HL-60/S4 treated with phorbol 12-myristate 13-acetate at 8.2 ng/mL for 4 days and 3 days (cell line): Measurements from ENCODE around the gene ST3GAL6.
"Not testable (repeated sequence)": the region's sequence is repeated elsewhere in the genome, so short reads cannot be mapped to it uniquely, and the experiment has no call there.

ENCODE experiments used
- in situ Hi-C: fragments of 300-500 bp; cut with MboI; formaldehyde crosslinking; loops from 2 replicates; pipeline ENCODE4 v1.15.0; 2022; ENCODE audit warnings: low sequenced_read_pairs

The ST3GAL6 gene

GRCh38 chr3:98799479-98799878, 36.3 kb downstream of the ST3GAL6 start:
- in situ Hi-C loops, result no loop called here

DNA sequence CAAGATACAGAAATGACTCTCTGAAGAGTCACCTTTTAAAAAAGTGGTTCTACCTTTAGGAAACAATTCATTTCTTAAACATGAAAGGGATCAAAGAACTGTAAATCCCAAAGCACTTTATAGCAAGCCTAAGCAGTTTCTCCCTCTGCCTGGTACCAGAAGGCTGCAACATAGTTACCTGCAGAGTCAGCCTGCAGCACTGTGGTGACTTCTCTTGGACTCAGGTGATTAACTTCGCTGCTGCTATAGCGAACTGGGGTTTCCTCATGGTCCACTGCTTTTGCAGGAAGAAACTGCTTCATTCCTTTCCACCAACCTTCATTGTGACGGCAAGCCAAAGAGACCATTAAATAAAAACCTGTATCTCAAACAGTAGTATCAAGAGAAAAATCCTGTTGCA, 37.3 kb downstream of the ST3GAL6 start:
- in situ Hi-C loops, result loop anchor here (25.0 kb wide), 1 partner anchor 362 kb away; no protein-coding TSS in a partner anchor

- in situ Hi-C loops, result loop anchor here (25.0 kb wide), 1 partner anchor 361 kb away; no protein-coding TSS in a partner anchor
These were observed 38.1 kb downstream of the ST3GAL6 start for GRCh38 chr3:98801043-98801747.

- in situ Hi-C loops, result loop anchor here (25.0 kb wide), 1 partner anchor 357 kb away; no protein-coding TSS in a partner anchor
These were observed 42.4 kb downstream of the ST3GAL6 start for GRCh38 chr3:98805571-98805970.

DNA sequence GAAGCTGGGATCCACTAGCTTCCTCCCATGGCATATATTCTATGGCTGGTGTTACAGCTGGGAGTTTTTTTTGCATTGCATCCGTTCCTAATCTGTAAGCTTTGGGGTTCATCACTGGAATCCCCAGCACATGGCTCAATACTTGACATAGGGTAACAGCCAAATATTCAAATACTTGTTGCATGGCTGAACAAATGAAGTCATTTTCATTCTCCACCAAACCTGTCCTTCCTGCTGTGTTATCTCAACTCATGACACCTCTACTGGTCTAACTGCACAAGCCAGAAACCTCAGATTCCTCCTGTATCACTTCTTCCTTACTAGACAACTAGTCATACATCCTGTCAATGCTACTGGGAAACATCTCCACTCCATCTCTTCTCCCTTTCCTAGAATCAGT, 43.4 kb downstream of the ST3GAL6 start:
- in situ Hi-C loops, result loop anchor here (25.0 kb wide), 1 partner anchor 356 kb away; no protein-coding TSS in a partner anchor

- in situ Hi-C loops, result loop anchor here (25.0 kb wide), 1 partner anchor 355 kb away; no protein-coding TSS in a partner anchor
These were observed 43.9 kb downstream of the ST3GAL6 start for GRCh38 chr3:98807011-98807410.

- in situ Hi-C loops, result loop anchor here (25.0 kb wide), 1 partner anchor 355 kb away; no protein-coding TSS in a partner anchor
These were observed 44.4 kb downstream of the ST3GAL6 start for GRCh38 chr3:98807561-98807960.

GRCh38 chr3:98808071-98808470, 44.9 kb downstream of the ST3GAL6 start:
- in situ Hi-C loops, result loop anchor here (25.0 kb wide), 1 partner anchor 354 kb away; no protein-coding TSS in a partner anchor

DNA sequence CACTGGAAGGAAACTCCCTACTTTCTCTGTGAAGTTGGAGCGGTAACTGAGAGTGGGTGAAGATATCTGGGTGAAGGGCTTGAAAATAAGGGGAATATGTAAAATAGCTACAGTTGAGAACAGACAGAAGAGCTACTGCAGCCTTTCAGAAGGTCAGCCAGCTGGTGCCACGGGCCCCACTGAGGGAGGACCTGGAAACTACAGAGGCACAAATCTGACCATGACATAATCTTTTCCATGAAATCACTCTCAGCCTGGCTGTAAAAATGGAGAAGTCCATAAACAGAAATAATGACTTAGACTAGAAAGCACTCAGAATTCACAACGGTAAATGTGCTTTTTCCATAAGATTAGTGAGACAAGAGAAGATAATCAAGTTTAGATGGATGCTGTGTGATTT, 46.4 kb downstream of the ST3GAL6 start:
- in situ Hi-C loops, result loop anchor here (25.0 kb wide), 1 partner anchor 353 kb away; no protein-coding TSS in a partner anchor

DNA sequence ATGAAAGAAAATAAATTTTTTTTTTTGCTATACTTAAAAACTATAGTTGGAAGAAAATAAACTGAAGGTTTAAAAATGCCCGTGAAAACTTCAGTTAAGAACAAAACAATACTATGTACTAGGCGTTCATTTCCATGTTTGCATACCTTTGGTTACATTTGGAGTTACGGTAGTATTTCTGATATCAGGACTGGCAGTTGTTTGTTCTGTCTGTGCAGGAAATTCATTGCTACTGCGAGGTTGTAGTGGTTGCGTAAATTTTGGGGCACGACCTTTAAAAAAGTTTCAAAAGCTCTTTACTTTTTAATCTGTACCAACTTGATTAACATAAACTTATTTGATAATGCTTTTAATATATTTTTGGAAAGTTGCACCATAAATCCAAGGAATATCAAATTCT, 47.9 kb downstream of the ST3GAL6 start:
- in situ Hi-C loops, result loop anchor here (10.0 to 25.0 kb wide), 2 partner anchors 216 to 351 kb away; partner anchors contain the start of gene CPOX

GRCh38 chr3:98812851-98813374, 49.8 kb downstream of the ST3GAL6 start:
- in situ Hi-C loops, result loop anchor here (10.0 to 25.0 kb wide), 2 partner anchors 218 to 349 kb away; partner anchors contain the start of gene CPOX

DNA sequence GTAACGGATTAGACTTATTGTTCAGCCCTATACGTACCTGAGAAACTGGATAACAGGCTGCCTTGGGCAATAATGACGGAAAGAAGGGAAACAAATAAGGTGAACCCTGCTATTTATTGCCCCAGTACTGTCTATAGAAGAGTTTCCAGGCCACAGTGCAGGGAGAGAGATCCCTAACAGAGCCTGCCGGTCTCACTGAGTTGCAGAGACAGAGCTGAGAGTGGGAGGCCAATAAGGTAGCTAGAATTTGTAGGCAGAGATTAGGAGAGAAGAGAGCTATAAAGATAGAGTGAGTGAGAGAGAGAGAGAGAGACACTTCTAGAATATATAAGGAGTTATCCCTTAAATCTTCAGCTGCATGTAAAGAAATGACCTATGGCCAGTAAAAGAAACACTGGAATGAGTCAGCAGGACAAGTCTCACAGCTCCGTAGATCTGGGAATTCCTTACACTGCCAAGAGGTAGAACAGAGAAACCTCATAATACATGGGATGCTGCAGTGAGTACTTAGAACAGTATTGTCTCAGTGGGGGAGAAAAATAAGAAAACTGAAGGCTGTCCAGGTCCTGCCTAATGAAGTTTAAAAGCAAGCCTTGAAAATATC, 51.8 kb downstream of the ST3GAL6 start:
- in situ Hi-C loops, result loop anchor here (10.0 to 25.0 kb wide), 2 partner anchors 220 to 347 kb away; partner anchors contain the start of gene CPOX

DNA sequence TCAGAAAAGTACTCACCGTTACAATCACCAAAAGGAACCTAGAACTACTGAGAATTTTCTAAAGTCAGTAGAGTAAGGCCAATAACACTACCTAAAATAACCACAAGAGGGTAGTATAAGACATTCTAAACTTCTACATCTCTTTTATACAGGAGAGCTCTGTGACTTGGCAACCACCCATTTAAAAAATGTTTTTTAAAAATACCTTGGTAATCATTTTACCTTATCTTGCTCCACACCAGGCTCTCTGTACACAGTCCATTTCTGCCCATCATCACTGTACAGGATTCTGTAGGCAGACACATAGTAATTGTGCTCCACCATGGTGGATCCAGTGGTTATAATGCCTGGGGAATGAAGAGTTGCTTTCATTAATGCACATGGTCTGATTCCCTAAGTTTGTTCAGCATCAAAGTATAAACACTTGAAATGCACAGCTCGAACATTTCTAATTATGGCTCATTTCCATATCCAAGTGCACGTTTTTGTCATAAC, 54.5 kb downstream of the ST3GAL6 start:
- in situ Hi-C loops, result loop anchor here (10.0 to 25.0 kb wide), 2 partner anchors 223 to 345 kb away; partner anchors contain the start of gene CPOX

DNA sequence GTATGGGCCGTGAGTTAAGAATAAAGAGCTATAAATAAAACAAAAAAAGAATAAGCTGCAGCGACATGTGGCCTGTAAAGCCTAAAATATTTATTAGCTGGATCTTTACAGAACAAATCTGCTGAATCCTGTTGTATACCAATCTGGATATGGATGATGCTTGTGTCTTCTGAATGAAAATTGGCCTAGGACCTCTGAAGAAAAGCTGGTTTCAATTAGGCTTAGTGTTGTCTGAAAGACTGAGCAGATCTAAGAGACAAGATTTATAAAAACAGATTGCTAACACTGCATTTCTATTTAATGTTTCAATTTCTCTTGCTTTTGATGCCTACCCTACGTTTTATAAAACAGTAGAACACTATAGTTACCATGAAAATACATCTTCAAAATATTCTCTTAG, 57.9 kb downstream of the ST3GAL6 start:
- in situ Hi-C loops, result loop anchor here (25.0 kb wide), 1 partner anchor 341 kb away; no protein-coding TSS in a partner anchor

- in situ Hi-C loops, result loop anchor here (25.0 kb wide), 1 partner anchor 339 kb away; no protein-coding TSS in a partner anchor
These were observed 60.7 kb downstream of the ST3GAL6 start for GRCh38 chr3:98823791-98824190.

GRCh38 chr3:98824256-98824655, 61.1 kb downstream of the ST3GAL6 start:
- in situ Hi-C loops, result loop anchor here (25.0 kb wide), 1 partner anchor 338 kb away; no protein-coding TSS in a partner anchor

GRCh38 chr3:98826126-98826525, 63.0 kb downstream of the ST3GAL6 start:
- in situ Hi-C loops, result no loop called here

DNA sequence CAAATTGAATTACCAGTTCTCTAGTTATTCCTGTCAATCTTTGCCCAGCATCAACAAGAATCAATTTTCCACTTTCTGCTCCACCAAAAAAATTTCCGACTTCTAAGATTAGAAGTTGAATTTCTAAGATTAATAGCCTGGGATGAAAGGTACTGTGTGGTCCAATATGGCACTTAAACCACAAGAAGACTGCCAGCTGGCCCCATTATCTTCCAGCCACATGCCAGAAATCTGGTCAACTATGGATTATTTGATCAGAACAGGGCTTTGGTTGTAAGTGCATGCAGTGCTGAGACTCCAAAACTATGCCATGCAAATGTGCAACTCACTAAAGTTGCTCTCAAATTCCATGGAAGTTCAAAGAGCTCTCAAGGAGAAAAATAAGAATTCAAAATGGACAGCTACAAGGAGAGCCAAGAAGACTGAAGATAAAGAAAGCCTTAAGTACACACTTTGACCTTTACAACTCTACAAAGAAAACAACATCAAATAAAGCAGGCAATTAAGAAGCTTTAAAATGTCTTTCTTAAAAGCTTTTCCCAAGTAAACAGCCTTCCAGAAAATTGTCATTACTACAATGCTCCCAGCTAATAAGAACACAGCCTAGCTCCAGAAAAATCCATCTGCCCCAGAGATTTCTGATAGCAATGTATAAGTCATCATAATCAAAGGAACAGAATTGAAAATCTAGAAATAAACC, 64.2 kb downstream of the ST3GAL6 start:
- in situ Hi-C loops, result no loop called here

DNA sequence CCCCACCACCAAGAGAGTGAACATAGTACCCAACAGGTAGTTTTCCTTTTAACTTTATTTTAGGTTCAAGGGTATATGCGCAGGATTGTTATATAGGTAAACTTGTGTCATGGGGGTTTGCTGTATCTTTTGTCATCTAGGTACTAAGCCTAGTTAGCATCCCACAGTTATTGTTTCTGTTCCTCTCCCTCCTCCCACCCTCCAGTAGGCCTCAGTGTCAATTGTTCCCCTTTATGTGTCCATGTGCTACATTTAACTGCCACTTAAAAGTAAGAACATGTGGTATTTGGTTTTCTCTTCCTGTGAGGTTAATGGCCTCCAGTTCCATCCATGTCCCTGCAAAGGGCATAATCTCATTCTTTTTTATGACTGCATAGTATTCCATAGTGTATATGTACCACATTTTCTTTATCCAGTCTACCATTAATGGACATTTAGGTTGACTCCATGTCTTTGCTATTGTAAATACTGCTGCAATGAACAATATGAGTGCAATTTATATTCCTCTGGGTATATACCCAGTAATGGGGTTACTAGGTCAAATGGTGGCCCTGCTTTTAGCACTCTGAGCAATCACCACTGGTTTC, 66.2 kb downstream of the ST3GAL6 start:
- in situ Hi-C loops, result no loop called here

- in situ Hi-C loops, result not testable (repeated sequence)
These were observed 67.9 kb downstream of the ST3GAL6 start for GRCh38 chr3:98831060-98831459.
